ENCODE data around the gene HLA-DMA. TPM values are rescaled to one million over a fixed set of nuclear protein-coding genes. Genes with fewer than 3 reads are reported as not detected.
A peak's percentile ranks its signal among the peaks of the same experiment; 100 is the strongest.

Gene HLA-DMA
- total and polyA plus RNA-seq, 9 of the 15 experiments (the other 6 are each of a cell fraction or from before 2014, with no cell fraction given): 0.13 to 0.83 (median 0.51) TPM

GRCh38 chr6:32982084-32982701, 29.3 kb upstream of the HLA-DMA start:
- Histone ChIP-seq H3K4me3 (no peak overlapping the region), H3K4me2 (ENCODE audit: insufficient read depth, low read length) (no peak overlapping the region), H3K27me3 (ENCODE audit: control insufficient read depth in 2 of 2, insufficient read depth in 2 of 2, low read length in 2 of 2) (peaks cover 0 to 8% of the 10 kb centered on the region in 2 experiments; a peak in 2 of 5 replicates), H3K27ac (ENCODE audit: extremely low read depth, low read depth, low read length) (peak overlapping the region; percentile 11; the same call in 1 of the 3 replicates), H4K20me1 (replicated peaks; ENCODE audit: control insufficient read depth, insufficient read depth, low read length) (peaks cover 47% of the 10 kb centered on the region), H2AFZ (ENCODE audit: low read depth, low read length) (no peak overlapping the region), H3K9ac (ENCODE audit: insufficient read depth in 1 of 2, low read depth in 2 of 2, low read length in 2 of 2) (no peak overlapping the region), H3K9me1 (ENCODE audit: control insufficient read depth, insufficient read depth, low read length) (peaks cover 3% of the 10 kb centered on the region), H3K36me3 (ENCODE audit: control insufficient read depth, insufficient read depth, low read length) (peaks cover 50% of the 10 kb centered on the region), H3K79me2 (ENCODE audit: control insufficient read depth, insufficient read depth, low read length) (peaks cover 17% of the 10 kb centered on the region), H3K4me1 (replicated peaks in 1 of 2; ENCODE audit: control insufficient read depth in 2 of 2, insufficient read depth in 2 of 2, low read length in 2 of 2) (peaks cover 0 to 6% of the 10 kb centered on the region in 2 experiments; a peak in 2 of 5 replicates), H3K9me3 (replicated peaks; ENCODE audit: control insufficient read depth, insufficient read depth, low read depth, low read length) (no peaks in the 10 kb centered on the region)
- in situ Hi-C loops (cut with MboI) (loop anchor here (10.0 kb wide), 1 partner anchor 47 kb away; no protein-coding TSS in a partner anchor), intact Hi-C loops (cut with micrococcal nuclease) (no loop called here)
- ChIA-PET POLR2A (interaction anchor here (0.6 to 12.5 kb wide), 16 partner anchors 10 to 867 kb away, joined by 3 to 384 read pairs (median 4); partner anchors contain the start of genes BRD2, HLA-DMA, HLA-DMB and TAP2), CTCF (ENCODE audit: low intra/inter-chr PET ratio) (interaction anchor here (0.6 to 4.7 kb wide), 4 partner anchors 10 to 96 kb away, joined by 3 to 84 read pairs (median 4); no protein-coding TSS in a partner anchor)
- WGBS (ENCODE audit: insufficient coverage, low coverage, missing lambda C conversion rate): 50% methylated on average over 8 of the region's 8 CpGs
- ATAC-seq (peak; percentile 25), FAIRE-seq (no peak), DNase-seq (ENCODE audit: extremely low read depth in 1 of 4, low spot score in 3 of 4) (peak in 1 of 4 experiments; percentile 38)
- BruUV-seq (replicated peaks): no TSS peak
- TF ChIP-seq YBX1 (IDR thresholded peaks at IDR 0.05): no peak
- no peak for TF ChIP-seq PRDM10 (IDR thresholded peaks at IDR 0.05; ENCODE audit: partially characterized antibody)
- TF ChIP-seq NR3C1 (CRISPR knock-in tag; IDR thresholded peaks at IDR 0.05): no peak
- TF ChIP-seq FIP1L1 (IDR thresholded peaks at IDR 0.05; ENCODE audit: low read depth, low read length, poor library complexity, severe bottlenecking): no peak
- 0 out of 2 replicates have a peak, but pooled peaks have one; percentile 12 for TF ChIP-seq ELF2 (CRISPR knock-in tag; IDR thresholded peaks at IDR 0.05)
- TF ChIP-seq HMG20B (CRISPR knock-in tag; IDR thresholded peaks at IDR 0.05): no peak
- no peak for TF ChIP-seq CEBPG (CRISPR knock-in tag; IDR thresholded peaks at IDR 0.05)
- TF ChIP-seq CEBPG (tag; conservative IDR thresholded peaks at IDR 0.05 in 1 of 2, IDR thresholded peaks at IDR 0.05 in 1 of 2): peak in 1 of 2 experiments; percentile 54; a peak in 1 of 4 replicates
- TF ChIP-seq ZC3H8 (IDR thresholded peaks at IDR 0.05): no peak
- no peak for TF ChIP-seq BACH1 (tag; IDR thresholded peaks at IDR 0.05)
- peak; percentile 59 for TF ChIP-seq POLR2AphosphoS5 (IDR thresholded peaks at IDR 0.05; ENCODE audit: control insufficient read depth, insufficient read depth, low read depth, low read length)
- peak; percentile 77 for TF ChIP-seq SUPT5H (IDR thresholded peaks at IDR 0.05)
- TF ChIP-seq LARP7 (IDR thresholded peaks at IDR 0.05): no peak
- 0 out of 2 replicates have a peak, but pooled peaks have one; percentile 18 for TF ChIP-seq CAMTA2 (CRISPR knock-in tag; conservative IDR thresholded peaks at IDR 0.05)
- no peak for TF ChIP-seq ZNF274 (IDR thresholded peaks at IDR 0.05; ENCODE audit: borderline replicate concordance, low read depth, low read length)
- peak; percentile 48 for TF ChIP-seq POLR2H (tag; IDR thresholded peaks at IDR 0.05; ENCODE audit: low read depth)
- peak; percentile 92; the same call in 1 of the 2 replicates for TF ChIP-seq POLR2AphosphoS2 (IDR thresholded peaks at IDR 0.05; ENCODE audit: low read length)
- TF ChIP-seq HDAC3 (IDR thresholded peaks at IDR 0.05; ENCODE audit: borderline replicate concordance, partially characterized antibody): no peak
- TF ChIP-seq NCOA1 (IDR thresholded peaks at IDR 0.05; ENCODE audit: low read depth): no peak

Data from K562 (cell line).